Spleen (tissue), 7 donors: Measurements from ENCODE around the gene LOXL1.

ENCODE experiments used
- CTCF ChIP-seq, 11 experiments: fragments of 200-600 bp in 7 of 11; fragments of 450-650 bp in 4 of 11; sonication (generic) in 4 of 11; IDR thresholded peaks in 8 of 11; conservative IDR thresholded peaks in 3 of 11; 1 replicate in 7 of 11; 2 replicates in 4 of 11; pipeline versions ENCODE4 v1.4.0 to v1.8.0; 2016 to 2021; ENCODE audit warnings: antibody characterized with exemption in 11 of 11, inconsistent platforms in 4 of 11, mild to moderate bottlenecking in 1 of 11
- POLR2A ChIP-seq, 3 donors: fragments of 450-650 bp; IDR thresholded peaks; one replicate each; pipeline ENCODE4 v1.5.1; 2017; ENCODE audit warnings: antibody characterized with exemption in 3 of 3, mild to moderate bottlenecking in 1 of 3
- POLR2AphosphoS5 ChIP-seq, 3 donors: sonication (generic); formaldehyde crosslinking; IDR thresholded peaks; one replicate each; pipeline ENCODE4 v1.5.1; 2017; ENCODE audit warnings: antibody characterized with exemption in 3 of 3
- donor health status: DM: no; HTN: no; CAD: no; lungs with moderate emphysema.
- donor health status: DM: no; HTN: no; CAD: no.
- donor health status: DM: no; HTN: no; CAD: no.

DNA sequence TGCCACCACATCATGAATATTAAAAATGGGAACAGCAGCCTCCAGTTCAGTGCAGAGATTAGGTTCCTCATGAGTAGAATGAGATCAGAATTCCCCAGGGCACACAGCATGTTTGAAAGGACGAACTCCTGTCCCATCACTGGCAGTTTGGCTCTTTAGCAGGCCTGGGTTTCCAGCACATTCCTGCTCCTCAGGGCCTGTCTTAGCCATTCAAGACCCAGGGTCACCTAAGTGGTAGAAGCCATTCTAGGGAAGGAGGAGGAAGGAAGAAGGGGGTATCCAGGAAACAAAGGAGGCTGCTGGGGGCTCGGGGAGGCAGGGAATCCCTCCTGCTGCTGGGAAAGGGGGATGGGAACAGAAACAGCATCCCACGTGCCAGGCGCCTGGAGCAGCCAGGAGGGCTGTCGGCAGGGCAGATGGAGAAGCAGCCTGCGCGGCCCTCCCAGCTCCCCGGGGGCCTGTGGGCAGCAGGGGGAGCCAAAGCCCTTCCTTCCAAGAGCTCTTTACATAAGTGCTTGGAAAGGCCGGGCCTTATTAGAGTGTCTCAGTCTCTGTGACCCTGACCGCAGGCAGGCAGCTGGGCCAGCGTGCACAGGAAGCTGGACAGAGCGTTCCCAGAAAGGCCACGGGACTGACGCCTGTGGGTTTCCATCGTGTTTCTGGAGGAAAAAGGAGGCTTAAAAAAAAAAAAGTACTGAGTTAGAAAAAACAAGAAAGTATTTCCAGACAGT lies 24.7 kb downstream of the LOXL1 start:
- TF ChIP-seq POLR2A (IDR thresholded peaks at IDR 0.05) (no peak), CTCF (IDR thresholded peaks at IDR 0.05 in 8 of 11, conservative IDR thresholded peaks at IDR 0.05 in 3 of 11) (peak; percentile 59 to 93 (median 86)), POLR2AphosphoS5 (IDR thresholded peaks at IDR 0.05) (peak; percentile 75 to 89 (median 85))
